ENCODE measurements around the gene PTK7.

Gene PTK7

GRCh38 chr6:43146709-43147688 lies 70.9 kb downstream of the PTK7 start:
- DNase-seq, result no peak

DNA sequence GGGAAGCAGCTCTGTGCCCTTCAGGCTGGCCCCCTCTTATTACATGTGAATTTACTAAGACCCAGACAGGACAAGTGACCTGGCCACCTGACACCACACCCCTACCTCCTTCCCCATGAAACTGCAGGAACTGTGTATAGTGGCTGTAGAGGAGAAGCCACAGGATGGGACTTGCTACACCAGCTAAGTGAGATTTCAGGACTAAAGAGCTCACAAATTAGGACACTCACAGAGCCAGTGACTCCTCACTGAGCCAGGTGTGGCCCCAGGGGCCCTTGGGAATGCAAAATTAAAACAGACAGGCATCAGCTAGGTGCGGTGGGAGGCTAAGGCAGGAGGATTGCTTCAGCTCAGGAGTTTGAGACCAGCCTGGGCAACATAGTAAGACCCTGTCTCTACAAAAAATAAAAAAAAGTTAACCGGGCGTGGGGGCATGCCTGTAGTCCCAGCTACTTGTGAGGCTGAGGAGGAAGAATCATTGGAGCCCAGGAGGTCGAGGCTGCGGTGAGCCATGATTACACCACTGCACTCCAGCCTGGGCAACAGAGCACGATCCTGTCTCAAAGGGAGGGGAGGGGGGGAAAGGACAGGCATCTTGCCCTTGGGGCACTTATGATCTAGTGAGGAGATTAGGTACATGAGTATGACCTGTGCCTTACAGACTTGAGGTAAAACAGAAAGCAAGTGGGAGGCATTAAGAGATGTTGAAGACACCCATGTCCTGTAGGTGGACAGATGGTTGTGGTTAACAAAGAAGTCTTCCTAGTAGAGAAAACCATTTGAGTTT lies 71.8 kb downstream of the PTK7 start:
- no peak for DNase-seq

- DNase-seq, result no peak
Measured at GRCh38 chr6:43149265-43149664, 73.2 kb downstream of the PTK7 start.

DNA sequence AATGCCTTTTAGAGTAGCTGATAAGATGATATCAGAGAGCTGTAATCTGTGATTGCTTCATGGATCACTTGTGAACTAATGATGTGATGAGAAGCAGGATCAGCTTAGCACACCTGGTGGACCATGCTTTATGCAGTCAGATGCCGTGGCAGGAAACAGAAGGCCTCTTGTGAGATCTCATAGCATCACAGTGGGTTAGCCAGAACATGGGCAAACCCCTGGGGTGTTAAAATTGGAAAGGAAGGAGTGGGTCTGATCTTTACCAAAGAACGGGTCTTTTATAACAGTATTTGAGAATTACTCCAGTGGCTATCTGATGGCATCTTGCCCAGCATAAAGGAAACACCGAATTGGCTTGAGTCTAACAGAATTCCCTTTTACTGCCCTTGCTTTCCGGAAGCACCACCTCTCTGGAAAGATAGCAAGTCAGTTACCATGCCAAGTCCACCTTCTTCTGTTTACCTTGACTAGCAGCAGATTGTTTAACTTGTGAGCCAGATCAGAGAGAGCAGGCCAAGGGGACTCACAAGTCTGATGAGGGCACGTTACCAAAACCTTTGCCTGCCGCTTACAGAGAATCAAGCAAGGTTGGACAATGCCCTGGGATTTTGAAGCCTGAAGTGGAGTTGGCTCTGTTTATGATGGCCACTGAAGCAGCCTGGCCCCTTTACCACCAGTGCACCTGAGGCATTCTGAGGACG lies 74.1 kb downstream of the PTK7 start:
- no peak for DNase-seq

GRCh38 chr6:43159599-43159998 lies 83.5 kb downstream of the PTK7 start:
- no peak for DNase-seq

- DNase-seq, result no peak
Measured at GRCh38 chr6:43163899-43164298, 87.8 kb downstream of the PTK7 start.

DNA sequence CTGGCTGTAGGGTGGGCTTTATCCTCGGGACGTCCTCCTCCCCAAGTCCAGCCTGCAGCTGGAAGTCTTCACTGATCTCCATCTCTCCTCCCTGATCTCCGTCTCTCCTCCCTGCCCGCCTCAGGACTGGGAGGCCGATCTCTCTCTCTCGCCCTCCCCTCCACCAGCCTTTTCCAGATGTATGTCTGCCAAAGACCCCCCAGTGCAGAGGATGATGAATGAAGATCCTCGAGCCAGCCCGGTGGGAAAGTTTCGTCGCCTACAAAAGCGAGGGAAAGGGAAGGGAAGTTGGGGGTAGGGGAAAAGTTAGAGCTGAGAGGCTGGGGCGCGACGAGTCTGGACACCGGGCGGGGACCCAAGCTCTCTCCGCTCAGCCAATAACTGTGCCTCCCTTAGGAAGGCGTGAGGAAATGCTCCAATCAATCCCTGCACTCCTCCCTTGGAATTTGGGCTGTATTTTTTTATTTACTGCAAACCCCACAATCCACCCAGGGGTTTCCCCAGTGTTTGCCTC lies 94.4 kb downstream of the PTK7 start:
- DNase-seq, result peak; percentile 68 to 81

- peak; percentile 98 to 99 for DNase-seq
Measured at GRCh38 chr6:43170931-43171706, 95.0 kb downstream of the PTK7 start, which contains the start of gene SRF. Gene SRF (plus strand): TSS chr6:43171269. CDS start chr6:43171657, 388 bp downstream.

- no peak for DNase-seq
Measured at GRCh38 chr6:43171707-43172103, 95.6 kb downstream of the PTK7 start.

DNA sequence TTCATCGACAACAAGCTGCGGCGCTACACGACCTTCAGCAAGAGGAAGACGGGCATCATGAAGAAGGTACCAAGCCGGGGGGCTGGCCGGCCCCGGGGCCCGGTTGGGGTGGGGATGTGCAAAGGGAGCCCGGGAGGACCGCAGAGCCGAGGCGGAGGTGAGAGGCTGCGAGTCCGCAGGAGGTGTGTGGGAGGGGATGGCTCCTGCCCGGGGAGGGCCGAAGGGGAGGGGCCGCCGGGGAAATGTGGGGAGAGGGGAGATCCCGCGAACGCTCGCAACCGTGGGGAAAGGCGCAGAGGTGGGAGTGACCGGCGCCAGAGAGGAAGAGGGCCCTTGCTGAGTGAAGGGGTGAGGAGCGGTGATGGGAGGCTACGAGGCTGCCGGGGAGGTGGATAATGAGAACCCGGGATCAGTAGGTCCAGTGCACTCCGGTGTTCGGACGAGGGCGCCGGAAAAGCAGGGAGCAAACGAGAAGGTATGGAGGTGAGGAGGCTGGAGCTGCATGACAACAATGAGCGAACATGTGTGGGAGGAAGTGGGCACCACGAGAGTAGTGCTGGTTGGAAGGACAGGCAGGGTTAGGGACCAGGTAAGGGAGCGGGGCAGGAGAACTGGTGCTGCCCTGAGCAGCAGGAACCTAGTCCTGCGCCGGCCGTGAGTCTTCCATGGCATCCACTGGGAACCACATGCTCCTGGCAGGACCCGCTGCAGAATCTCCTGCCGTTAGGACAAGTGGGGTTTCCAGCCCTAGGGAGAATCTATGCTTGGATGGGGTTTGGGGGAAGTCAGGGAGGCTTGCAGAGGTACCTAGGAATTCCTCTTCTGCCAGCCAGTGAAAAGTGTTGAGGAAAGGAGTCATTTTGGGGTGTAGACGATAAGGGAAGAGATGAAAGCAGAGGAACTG lies 96.2 kb downstream of the PTK7 start:
- DNase-seq, result peak; percentile 8 to 24

GRCh38 chr6:43173591-43174262 lies 97.6 kb downstream of the PTK7 start:
- no peak for DNase-seq

DNA sequence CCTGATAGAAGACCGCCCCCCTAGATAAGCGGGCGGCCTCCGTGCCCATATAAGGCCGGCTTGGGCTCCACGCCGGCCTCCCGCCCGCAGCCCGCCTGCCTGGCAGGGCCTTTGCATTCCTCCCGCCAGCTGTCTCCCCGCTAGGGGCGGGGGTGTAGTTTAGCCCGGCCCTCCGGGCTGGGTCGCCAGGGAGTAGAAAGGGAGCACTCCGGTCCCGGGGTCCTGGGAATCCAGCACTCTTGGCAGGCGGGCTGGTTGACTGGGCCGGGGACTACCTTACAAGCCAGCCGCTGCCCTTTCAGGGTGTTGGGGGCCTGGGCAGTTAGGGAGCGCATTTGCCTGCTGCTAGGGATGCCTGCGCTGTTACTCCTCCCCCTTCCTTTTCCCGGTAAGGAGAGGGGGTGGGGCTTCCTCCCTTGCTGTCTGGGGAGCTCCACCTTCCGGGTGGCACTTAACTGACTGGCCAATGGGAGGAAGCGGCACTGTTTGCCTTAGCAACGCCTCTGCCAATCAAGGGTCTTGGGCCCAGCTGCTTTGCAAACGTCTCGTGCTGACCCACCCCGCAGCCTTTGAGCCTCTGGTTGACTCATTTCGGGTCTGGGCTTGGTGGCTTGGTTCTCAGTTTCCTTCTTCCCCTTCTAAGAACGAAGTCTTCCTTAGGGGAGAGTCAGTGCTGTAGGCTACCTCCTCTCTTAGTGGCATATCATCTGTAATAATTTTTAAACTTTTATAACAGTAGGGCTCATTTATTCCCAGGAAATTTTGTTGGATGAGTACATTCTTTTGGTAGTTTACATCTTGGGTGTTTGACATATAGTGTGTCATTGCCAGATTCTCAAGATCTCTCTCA lies 98.4 kb downstream of the PTK7 start:
- peak; percentile 96 to 99 for DNase-seq

DNA sequence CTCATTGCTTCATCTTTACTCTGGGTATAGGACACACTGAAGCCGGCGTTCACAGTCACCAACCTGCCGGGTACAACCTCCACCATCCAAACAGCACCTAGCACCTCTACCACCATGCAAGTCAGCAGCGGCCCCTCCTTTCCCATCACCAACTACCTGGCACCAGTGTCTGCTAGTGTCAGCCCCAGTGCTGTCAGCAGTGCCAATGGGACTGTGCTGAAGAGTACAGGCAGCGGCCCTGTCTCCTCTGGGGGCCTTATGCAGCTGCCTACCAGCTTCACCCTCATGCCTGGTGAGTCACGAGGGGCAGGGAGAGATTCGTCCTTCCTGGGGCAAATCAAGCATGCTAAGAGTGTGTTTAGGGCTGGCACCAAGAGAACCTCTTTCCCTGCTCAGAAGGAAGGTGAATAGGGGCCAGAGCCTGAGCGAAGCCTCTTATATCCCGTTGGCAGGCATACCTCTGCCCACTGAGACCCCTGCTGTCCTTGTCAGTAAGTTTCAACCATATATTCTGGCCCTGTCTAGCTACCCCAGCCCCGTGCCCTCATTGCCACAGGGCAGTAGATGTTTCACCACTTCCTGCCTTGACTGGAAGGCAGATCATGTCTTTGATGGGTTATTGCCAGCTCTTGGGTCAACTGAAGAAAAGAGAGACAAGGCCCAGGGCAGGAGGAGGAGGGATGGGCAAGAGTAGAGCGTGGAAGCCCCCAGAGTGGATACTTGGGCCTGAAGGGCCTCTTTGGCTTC lies 99.7 kb downstream of the PTK7 start:
- DNase-seq, result no peak

DNA sequence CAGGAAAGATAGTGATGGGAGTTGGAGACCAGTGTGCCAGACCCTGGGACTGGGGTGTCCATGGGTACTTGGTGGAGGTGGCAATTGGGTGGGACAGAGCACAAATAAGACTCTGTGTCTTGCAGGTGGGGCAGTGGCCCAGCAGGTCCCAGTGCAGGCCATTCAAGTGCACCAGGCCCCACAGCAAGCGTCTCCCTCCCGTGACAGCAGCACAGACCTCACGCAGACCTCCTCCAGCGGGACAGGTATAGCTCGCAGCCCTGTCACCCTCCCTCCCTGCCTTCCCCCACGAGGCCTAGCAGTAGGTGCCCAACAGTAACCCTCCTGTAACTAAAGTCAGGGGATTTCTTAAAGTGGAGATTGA lies 100.3 kb downstream of the PTK7 start:
- DNase-seq, result no peak

GRCh38 chr6:43178150-43178549 lies 102.0 kb downstream of the PTK7 start:
- DNase-seq, result no peak

- DNase-seq, result no peak
Measured at GRCh38 chr6:43178951-43179830, 103.1 kb downstream of the PTK7 start.

DNA sequence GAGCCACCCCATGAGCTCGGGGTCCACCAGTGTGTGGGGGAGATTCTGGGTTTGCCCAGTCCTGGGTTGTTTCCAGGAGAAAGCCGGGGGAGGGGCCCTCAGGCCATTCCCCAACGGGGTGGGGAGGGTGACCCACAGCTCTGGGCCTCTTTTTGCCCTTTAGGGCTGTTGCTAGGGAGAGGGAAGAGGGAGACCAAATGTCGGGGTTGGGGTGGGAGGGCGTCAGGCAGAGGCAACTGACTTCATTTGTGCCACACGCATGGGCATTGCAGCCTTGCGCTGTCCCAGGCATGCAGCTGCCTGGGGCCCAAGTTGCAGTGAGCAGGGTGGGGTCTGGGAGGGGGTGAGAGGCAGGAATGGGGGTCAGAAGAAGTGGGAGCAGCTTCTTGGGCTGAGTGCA lies 103.9 kb downstream of the PTK7 start:
- DNase-seq, result no peak

GRCh38 chr6:43180985-43181384 lies 104.9 kb downstream of the PTK7 start:
- DNase-seq, result no peak

Data from SHP77 (cell line).